ENCODE data around the gene SATB1.

The SATB1 gene

DNA sequence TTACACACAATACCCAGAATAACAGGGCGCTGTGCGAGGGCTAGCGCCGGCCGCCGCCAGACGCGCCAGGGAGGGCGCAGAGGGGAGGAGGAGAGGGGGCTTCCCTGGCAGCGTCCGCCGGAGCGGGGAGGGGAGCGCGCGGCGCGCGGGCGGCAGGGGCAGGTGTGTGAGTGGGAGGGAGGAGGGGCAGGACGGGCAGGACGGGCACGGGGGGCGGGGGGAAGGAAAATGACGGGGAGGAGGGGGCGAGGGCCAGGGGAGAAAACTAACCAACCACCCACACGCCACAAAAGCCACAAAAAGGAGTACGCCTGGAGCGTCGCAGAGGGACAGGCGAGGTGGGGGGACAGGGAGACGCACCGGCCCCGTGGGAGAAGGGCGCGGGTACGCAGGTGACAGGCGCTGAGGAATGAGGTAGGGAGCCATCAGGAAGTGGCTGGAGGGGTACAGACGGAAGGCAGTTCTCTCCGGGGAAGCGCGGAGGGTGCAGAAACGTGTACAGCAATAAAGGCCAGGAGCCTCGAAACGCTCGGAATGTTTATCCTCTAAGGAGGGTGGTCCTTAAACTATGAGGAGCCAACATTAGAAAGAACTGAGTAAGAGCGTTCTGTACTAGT is 610 bp upstream of the SATB1 start (continued):
- TF ChIP-seq, protein P1, sequence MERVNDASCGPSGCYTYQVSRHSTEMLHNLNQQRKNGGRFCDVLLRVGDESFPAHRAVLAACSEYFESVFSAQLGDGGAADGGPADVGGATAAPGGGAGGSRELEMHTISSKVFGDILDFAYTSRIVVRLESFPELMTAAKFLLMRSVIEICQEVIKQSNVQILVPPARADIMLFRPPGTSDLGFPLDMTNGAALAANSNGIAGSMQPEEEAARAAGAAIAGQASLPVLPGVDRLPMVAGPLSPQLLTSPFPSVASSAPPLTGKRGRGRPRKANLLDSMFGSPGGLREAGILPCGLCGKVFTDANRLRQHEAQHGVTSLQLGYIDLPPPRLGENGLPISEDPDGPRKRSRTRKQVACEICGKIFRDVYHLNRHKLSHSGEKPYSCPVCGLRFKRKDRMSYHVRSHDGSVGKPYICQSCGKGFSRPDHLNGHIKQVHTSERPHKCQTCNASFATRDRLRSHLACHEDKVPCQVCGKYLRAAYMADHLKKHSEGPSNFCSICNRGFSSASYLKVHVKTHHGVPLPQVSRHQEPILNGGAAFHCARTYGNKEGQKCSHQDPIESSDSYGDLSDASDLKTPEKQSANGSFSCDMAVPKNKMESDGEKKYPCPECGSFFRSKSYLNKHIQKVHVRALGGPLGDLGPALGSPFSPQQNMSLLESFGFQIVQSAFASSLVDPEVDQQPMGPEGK (tag by site-specific recombination; IDR thresholded peaks at IDR 0.05): peak; percentile 87
- TF ChIP-seq ZNF529 (tag by site-specific recombination; IDR thresholded peaks at IDR 0.05; ENCODE audit: insufficient replicate concordance): no peak
- 0 out of 2 replicates have a peak, but pooled peaks have one; percentile 25 for TF ChIP-seq ZNF660 (tag by site-specific recombination; IDR thresholded peaks at IDR 0.05)
- TF ChIP-seq KLF7 (tag by site-specific recombination; IDR thresholded peaks at IDR 0.05; ENCODE audit: borderline replicate concordance): no peak
- no peak for TF ChIP-seq TCF7L2 (IDR thresholded peaks at IDR 0.05; ENCODE audit: borderline replicate concordance, low read depth, low read length)
- TF ChIP-seq ZNF621 (tag by site-specific recombination; IDR thresholded peaks at IDR 0.05): no peak
- TF ChIP-seq, protein P2, sequence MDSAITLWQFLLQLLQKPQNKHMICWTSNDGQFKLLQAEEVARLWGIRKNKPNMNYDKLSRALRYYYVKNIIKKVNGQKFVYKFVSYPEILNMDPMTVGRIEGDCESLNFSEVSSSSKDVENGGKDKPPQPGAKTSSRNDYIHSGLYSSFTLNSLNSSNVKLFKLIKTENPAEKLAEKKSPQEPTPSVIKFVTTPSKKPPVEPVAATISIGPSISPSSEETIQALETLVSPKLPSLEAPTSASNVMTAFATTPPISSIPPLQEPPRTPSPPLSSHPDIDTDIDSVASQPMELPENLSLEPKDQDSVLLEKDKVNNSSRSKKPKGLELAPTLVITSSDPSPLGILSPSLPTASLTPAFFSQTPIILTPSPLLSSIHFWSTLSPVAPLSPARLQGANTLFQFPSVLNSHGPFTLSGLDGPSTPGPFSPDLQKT (IDR thresholded peaks at IDR 0.05; ENCODE audit: borderline replicate concordance, low read depth, low read length): no peak
- TF ChIP-seq ZNF155 (tag by site-specific recombination; IDR thresholded peaks at IDR 0.05): no peak
- TF ChIP-seq ZNF747 (tag by site-specific recombination; IDR thresholded peaks at IDR 0.05): no peak
- no peak for TF ChIP-seq HOXC10 (CRISPR knock-in tag; IDR thresholded peaks at IDR 0.05)
- peak; percentile 74 for TF ChIP-seq GLIS2 (tag by site-specific recombination; IDR thresholded peaks at IDR 0.05)
- no peak for TF ChIP-seq ZNF561 (tag by site-specific recombination; IDR thresholded peaks at IDR 0.05; ENCODE audit: borderline replicate concordance)
- TF ChIP-seq SETDB1 (IDR thresholded peaks at IDR 0.05; ENCODE audit: insufficient read length, low read length): no peak
- no peak for TF ChIP-seq ZNF132 (tag by site-specific recombination; IDR thresholded peaks at IDR 0.05; ENCODE audit: borderline replicate concordance)
- no peak for TF ChIP-seq ZNF174 (tag by site-specific recombination; IDR thresholded peaks at IDR 0.05)
- TF ChIP-seq, protein P3, sequence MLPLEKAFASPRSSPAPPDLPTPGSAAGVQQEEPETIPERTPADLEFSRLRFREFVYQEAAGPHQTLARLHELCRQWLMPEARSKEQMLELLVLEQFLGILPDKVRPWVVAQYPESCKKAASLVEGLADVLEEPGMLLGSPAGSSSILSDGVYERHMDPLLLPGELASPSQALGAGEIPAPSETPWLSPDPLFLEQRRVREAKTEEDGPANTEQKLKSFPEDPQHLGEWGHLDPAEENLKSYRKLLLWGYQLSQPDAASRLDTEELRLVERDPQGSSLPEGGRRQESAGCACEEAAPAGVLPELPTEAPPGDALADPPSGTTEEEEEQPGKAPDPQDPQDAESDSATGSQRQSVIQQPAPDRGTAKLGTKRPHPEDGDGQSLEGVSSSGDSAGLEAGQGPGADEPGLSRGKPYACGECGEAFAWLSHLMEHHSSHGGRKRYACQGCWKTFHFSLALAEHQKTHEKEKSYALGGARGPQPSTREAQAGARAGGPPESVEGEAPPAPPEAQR (tag by site-specific recombination; IDR thresholded peaks at IDR 0.05): no peak
- TF ChIP-seq, protein P4, sequence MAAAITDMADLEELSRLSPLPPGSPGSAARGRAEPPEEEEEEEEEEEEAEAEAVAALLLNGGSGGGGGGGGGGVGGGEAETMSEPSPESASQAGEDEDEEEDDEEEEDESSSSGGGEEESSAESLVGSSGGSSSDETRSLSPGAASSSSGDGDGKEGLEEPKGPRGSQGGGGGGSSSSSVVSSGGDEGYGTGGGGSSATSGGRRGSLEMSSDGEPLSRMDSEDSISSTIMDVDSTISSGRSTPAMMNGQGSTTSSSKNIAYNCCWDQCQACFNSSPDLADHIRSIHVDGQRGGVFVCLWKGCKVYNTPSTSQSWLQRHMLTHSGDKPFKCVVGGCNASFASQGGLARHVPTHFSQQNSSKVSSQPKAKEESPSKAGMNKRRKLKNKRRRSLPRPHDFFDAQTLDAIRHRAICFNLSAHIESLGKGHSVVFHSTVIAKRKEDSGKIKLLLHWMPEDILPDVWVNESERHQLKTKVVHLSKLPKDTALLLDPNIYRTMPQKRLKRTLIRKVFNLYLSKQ (tag by site-specific recombination; IDR thresholded peaks at IDR 0.05; ENCODE audit: borderline replicate concordance): no peak
- TF ChIP-seq PRDM1 (tag by site-specific recombination; IDR thresholded peaks at IDR 0.05): no peak
- TF ChIP-seq, protein P5, sequence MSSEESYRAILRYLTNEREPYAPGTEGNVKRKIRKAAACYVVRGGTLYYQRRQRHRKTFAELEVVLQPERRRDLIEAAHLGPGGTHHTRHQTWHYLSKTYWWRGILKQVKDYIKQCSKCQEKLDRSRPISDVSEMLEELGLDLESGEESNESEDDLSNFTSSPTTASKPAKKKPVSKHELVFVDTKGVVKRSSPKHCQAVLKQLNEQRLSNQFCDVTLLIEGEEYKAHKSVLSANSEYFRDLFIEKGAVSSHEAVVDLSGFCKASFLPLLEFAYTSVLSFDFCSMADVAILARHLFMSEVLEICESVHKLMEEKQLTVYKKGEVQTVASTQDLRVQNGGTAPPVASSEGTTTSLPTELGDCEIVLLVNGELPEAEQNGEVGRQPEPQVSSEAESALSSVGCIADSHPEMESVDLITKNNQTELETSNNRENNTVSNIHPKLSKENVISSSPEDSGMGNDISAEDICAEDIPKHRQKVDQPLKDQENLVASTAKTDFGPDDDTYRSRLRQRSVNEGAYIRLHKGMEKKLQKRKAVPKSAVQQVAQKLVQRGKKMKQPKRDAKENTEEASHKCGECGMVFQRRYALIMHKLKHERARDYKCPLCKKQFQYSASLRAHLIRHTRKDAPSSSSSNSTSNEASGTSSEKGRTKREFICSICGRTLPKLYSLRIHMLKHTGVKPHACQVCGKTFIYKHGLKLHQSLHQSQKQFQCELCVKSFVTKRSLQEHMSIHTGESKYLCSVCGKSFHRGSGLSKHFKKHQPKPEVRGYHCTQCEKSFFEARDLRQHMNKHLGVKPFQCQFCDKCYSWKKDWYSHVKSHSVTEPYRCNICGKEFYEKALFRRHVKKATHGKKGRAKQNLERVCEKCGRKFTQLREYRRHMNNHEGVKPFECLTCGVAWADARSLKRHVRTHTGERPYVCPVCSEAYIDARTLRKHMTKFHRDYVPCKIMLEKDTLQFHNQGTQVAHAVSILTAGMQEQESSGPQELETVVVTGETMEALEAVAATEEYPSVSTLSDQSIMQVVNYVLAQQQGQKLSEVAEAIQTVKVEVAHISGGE (tag by site-specific recombination; conservative IDR thresholded peaks at IDR 0.05; ENCODE audit: low read depth): peak; percentile 57
- peak; percentile 80 for TF ChIP-seq ZIC2 (tag by site-specific recombination; IDR thresholded peaks at IDR 0.05)
- TF ChIP-seq, protein P6, sequence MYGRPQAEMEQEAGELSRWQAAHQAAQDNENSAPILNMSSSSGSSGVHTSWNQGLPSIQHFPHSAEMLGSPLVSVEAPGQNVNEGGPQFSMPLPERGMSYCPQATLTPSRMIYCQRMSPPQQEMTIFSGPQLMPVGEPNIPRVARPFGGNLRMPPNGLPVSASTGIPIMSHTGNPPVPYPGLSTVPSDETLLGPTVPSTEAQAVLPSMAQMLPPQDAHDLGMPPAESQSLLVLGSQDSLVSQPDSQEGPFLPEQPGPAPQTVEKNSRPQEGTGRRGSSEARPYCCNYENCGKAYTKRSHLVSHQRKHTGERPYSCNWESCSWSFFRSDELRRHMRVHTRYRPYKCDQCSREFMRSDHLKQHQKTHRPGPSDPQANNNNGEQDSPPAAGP (tag by site-specific recombination; IDR thresholded peaks at IDR 0.05): peak; percentile 15; the same call in 1 of the 2 replicates
- TF ChIP-seq, protein P7, sequence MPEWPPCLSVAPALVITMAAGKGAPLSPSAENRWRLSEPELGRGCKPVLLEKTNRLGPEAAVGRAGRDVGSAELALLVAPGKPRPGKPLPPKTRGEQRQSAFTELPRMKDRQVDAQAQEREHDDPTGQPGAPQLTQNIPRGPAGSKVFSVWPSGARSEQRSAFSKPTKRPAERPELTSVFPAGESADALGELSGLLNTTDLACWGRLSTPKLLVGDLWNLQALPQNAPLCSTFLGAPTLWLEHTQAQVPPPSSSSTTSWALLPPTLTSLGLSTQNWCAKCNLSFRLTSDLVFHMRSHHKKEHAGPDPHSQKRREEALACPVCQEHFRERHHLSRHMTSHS (tag by site-specific recombination; IDR thresholded peaks at IDR 0.05): no peak
- TF ChIP-seq ZNF157 (tag by site-specific recombination; IDR thresholded peaks at IDR 0.05): no peak
- TF ChIP-seq, protein P8, sequence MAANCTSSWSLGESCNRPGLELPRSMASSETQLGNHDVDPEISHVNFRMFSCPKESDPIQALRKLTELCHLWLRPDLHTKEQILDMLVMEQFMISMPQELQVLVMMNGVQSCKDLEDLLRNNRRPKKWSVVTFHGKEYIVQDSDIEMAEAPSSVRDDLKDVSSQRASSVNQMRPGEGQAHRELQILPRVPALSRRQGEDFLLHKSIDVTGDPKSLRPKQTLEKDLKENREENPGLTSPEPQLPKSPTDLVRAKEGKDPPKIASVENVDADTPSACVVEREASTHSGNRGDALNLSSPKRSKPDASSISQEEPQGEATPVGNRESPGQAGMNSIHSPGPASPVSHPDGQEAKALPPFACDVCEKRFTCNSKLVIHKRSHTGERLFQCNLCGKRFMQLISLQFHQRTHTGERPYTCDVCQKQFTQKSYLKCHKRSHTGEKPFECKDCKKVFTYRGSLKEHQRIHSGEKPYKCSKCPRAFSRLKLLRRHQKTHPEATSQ (tag by site-specific recombination; IDR thresholded peaks at IDR 0.05): no peak
- TF ChIP-seq ZXDB (tag by site-specific recombination; IDR thresholded peaks at IDR 0.05): peak; percentile 71; the same call in 1 of the 2 replicates
- TF ChIP-seq KLF10 (tag by site-specific recombination; IDR thresholded peaks at IDR 0.05): no peak
- TF ChIP-seq OSR2 (tag by site-specific recombination; IDR thresholded peaks at IDR 0.05): 0 out of 2 replicates have a peak, but pooled peaks have one; percentile 40
